HG03097 (cell line): Measurements from ENCODE around the gene ZNF335.
"Not testable (repeated sequence)": the region's sequence is repeated elsewhere in the genome, so short reads cannot be mapped to it uniquely, and the experiment has no call there.

Experiments
- ATAC-seq: cut with Tn5 transposase; IDR thresholded peaks from one replicate; pipeline ENCODE4 v1.9.1; 2021; ENCODE audit not compliant: unreplicated experiment, low FRiP score

Gene ZNF335

GRCh38 chr20:45957021-45957941 lies 14.7 kb downstream of the ZNF335 start:
- no peak for ATAC-seq

GRCh38 chr20:45956326-45956725 lies 15.7 kb downstream of the ZNF335 start:
- not testable (repeated sequence) for ATAC-seq

GRCh38 chr20:45953672-45954071 lies 18.3 kb downstream of the ZNF335 start:
- no peak for ATAC-seq

GRCh38 chr20:45952861-45953260 lies 19.1 kb downstream of the ZNF335 start:
- ATAC-seq = no peak

GRCh38 chr20:45951925-45952834 lies 19.8 kb downstream of the ZNF335 start:
- ATAC-seq = no peak

- no peak for ATAC-seq
Measured at GRCh38 chr20:45950330-45950646, 21.7 kb downstream of the ZNF335 start.

GRCh38 chr20:45949542-45950329 lies 22.3 kb downstream of the ZNF335 start:
- ATAC-seq = no peak

GRCh38 chr20:45948742-45949541 lies 23.1 kb downstream of the ZNF335 start:
- no peak for ATAC-seq

- no peak for ATAC-seq
Measured at GRCh38 chr20:45948261-45948733, 23.7 kb downstream of the ZNF335 start.

GRCh38 chr20:45947110-45947866 lies 24.7 kb downstream of the ZNF335 start:
- no peak for ATAC-seq

GRCh38 chr20:45946149-45946970 lies 25.6 kb downstream of the ZNF335 start:
- ATAC-seq = no peak

GRCh38 chr20:45945678-45946148 lies 26.3 kb downstream of the ZNF335 start:
- no peak for ATAC-seq

GRCh38 chr20:45944965-45945677 lies 26.9 kb downstream of the ZNF335 start:
- no peak for ATAC-seq

GRCh38 chr20:45944151-45944964 lies 27.6 kb downstream of the ZNF335 start:
- no peak for ATAC-seq

- ATAC-seq = no peak
Measured at GRCh38 chr20:45943613-45944012, 28.4 kb downstream of the ZNF335 start.

GRCh38 chr20:45940469-45940868 lies 31.5 kb downstream of the ZNF335 start:
- no peak for ATAC-seq

GRCh38 chr20:45940053-45940452 lies 31.9 kb downstream of the ZNF335 start:
- no peak for ATAC-seq
